DMS53 (cell line): ENCODE data around the gene GIT1.

Experiments used
- DNase-seq: peaks from one replicate; lab custom pipeline; 2025; lab: John Stamatoyannopoulos, UW

The GIT1 gene

GRCh38 chr17:29589524-29590410, at the start of gene GIT1:
GIT1 (minus strand) TSS chr17:29589648; CDS start chr17:29589378, 270 bp downstream.
- peak; percentile 91 for DNase-seq

GRCh38 chr17:29633886-29634285, 44.4 kb upstream of the GIT1 start:
- DNase-seq, result no peak

GRCh38 chr17:29630630-29631193, 41.3 kb upstream of the GIT1 start:
- DNase-seq, result no peak

- DNase-seq, result no peak
These were observed 40.4 kb upstream of the GIT1 start for GRCh38 chr17:29629839-29630238.

- no peak for DNase-seq
These were observed 39.2 kb upstream of the GIT1 start for GRCh38 chr17:29628644-29629043.

GRCh38 chr17:29627951-29628350, 38.5 kb upstream of the GIT1 start:
- DNase-seq, result no peak

- DNase-seq, result peak; percentile 18
These were observed 35.7 kb upstream of the GIT1 start for GRCh38 chr17:29625037-29625750.

GRCh38 chr17:29624586-29624985, 35.1 kb upstream of the GIT1 start:
- no peak for DNase-seq

- peak; percentile 45 for DNase-seq
These were observed 33.8 kb upstream of the GIT1 start for GRCh38 chr17:29623283-29623647.

- DNase-seq, result peak; percentile 62
These were observed 33.2 kb upstream of the GIT1 start, which contains the start of gene CORO6 for GRCh38 chr17:29622337-29623282. CORO6 (minus strand) TSS chr17:29622912; CDS start chr17:29621421, 1,491 bp downstream.

GRCh38 chr17:29621751-29622194, 32.3 kb upstream of the GIT1 start:
- DNase-seq, result peak; percentile 10

- DNase-seq, result no peak
These were observed 31.5 kb upstream of the GIT1 start for GRCh38 chr17:29620779-29621500.

GRCh38 chr17:29620271-29620670, 30.8 kb upstream of the GIT1 start:
- DNase-seq, result peak; percentile 46

GRCh38 chr17:29619251-29619650, 29.8 kb upstream of the GIT1 start:
- DNase-seq, result peak; percentile 35

- no peak for DNase-seq
These were observed 29.0 kb upstream of the GIT1 start for GRCh38 chr17:29618272-29619065.

- peak; percentile 91 for DNase-seq
These were observed 28.2 kb upstream of the GIT1 start for GRCh38 chr17:29617481-29618271.

- DNase-seq, result peak; percentile 94
These were observed 27.7 kb upstream of the GIT1 start for GRCh38 chr17:29617125-29617480.

GRCh38 chr17:29616300-29617048, 27.0 kb upstream of the GIT1 start:
- DNase-seq, result peak; percentile 70
